Mononuclear cell (primary cell): ENCODE measurements around the gene TBC1D20. TPM values are rescaled to one million over a fixed set of nuclear protein-coding genes. Genes with fewer than 3 reads are reported as not detected.

Experiments used
- H3K27me3 ChIP-seq: 2 replicates; pipeline ENCODE4 v1.6.0; 2011; ENCODE audit warnings: low read length, control low read depth; ENCODE audit not compliant: insufficient read depth
- H3K4me1 ChIP-seq: 2 replicates; pipeline ENCODE4 v1.5.1; 2011; ENCODE audit warnings: mild to moderate bottlenecking, low read length, control low read depth; ENCODE audit not compliant: insufficient read depth
- H3K4me3 ChIP-seq: 2 replicates; pipeline ENCODE4 v1.5.1; 2011; ENCODE audit warnings: mild to moderate bottlenecking, low read length, moderate library complexity
- H3K9me3 ChIP-seq: 2 replicates; pipeline ENCODE4 v1.5.1; 2011; ENCODE audit warnings: low read depth, mild to moderate bottlenecking, control low read depth, low read length
- total RNA-seq: library from RNA; depleted of rRNA; stranded (reverse); fragments of >200 nt; gene quantifications from one replicate; pipeline ENCODE4 v1.2.3, GENCODE V29; 2012

The TBC1D20 gene
- total RNA-seq, 1 donor = 16.2 TPM

- Histone ChIP-seq H3K27me3 (no peaks in the 10 kb centered on the region), H3K4me3 (no peak overlapping the region), H3K4me1 (peaks cover 42% of the 10 kb centered on the region), H3K9me3 (no peaks in the 10 kb centered on the region)
These were observed 27.5 kb downstream of the TBC1D20 start for GRCh38 chr20:434661-435419.

- Histone ChIP-seq H3K9me3 (no peaks in the 10 kb centered on the region), H3K4me3 (no peak overlapping the region), H3K27me3 (no peaks in the 10 kb centered on the region), H3K4me1 (peaks cover 36% of the 10 kb centered on the region)
These were observed 28.1 kb downstream of the TBC1D20 start for GRCh38 chr20:434221-434620.

GRCh38 chr20:433300-433975, 28.9 kb downstream of the TBC1D20 start:
- H3K9me3 ChIP-seq = no peaks in the 10 kb centered on the region
- peaks cover 28% of the 10 kb centered on the region for H3K4me1 ChIP-seq
- H3K27me3 ChIP-seq = no peaks in the 10 kb centered on the region
- H3K4me3 ChIP-seq = no peak overlapping the region

- Histone ChIP-seq H3K27me3 (no peaks in the 10 kb centered on the region), H3K4me3 (no peak overlapping the region), H3K4me1 (peaks cover 22% of the 10 kb centered on the region), H3K9me3 (no peaks in the 10 kb centered on the region)
These were observed 29.5 kb downstream of the TBC1D20 start for GRCh38 chr20:432677-433299.

GRCh38 chr20:432208-432607, 30.1 kb downstream of the TBC1D20 start:
- Histone ChIP-seq H3K9me3 (no peaks in the 10 kb centered on the region), H3K4me1 (peaks cover 16% of the 10 kb centered on the region), H3K27me3 (no peaks in the 10 kb centered on the region), H3K4me3 (no peak overlapping the region)

GRCh38 chr20:431012-431904, 31.1 kb downstream of the TBC1D20 start:
- peaks cover 14% of the 10 kb centered on the region for H3K4me1 ChIP-seq
- no peak overlapping the region for H3K4me3 ChIP-seq
- H3K27me3 ChIP-seq = no peaks in the 10 kb centered on the region
- no peaks in the 10 kb centered on the region for H3K9me3 ChIP-seq

- H3K4me3 ChIP-seq = no peak overlapping the region
- H3K9me3 ChIP-seq = no peaks in the 10 kb centered on the region
- no peaks in the 10 kb centered on the region for H3K27me3 ChIP-seq
- H3K4me1 ChIP-seq = peaks cover 14% of the 10 kb centered on the region
These were observed 32.0 kb downstream of the TBC1D20 start for GRCh38 chr20:430091-430999.

GRCh38 chr20:428658-429200, 33.6 kb downstream of the TBC1D20 start:
- H3K4me1 ChIP-seq = peaks cover 8% of the 10 kb centered on the region
- no peaks in the 10 kb centered on the region for H3K27me3 ChIP-seq
- H3K4me3 ChIP-seq = no peak overlapping the region
- H3K9me3 ChIP-seq = no peaks in the 10 kb centered on the region

GRCh38 chr20:427849-428657, 34.3 kb downstream of the TBC1D20 start:
- no peaks in the 10 kb centered on the region for H3K9me3 ChIP-seq
- peaks cover 1% of the 10 kb centered on the region for H3K4me1 ChIP-seq
- no peaks in the 10 kb centered on the region for H3K27me3 ChIP-seq
- H3K4me3 ChIP-seq = no peak overlapping the region

- Histone ChIP-seq H3K4me3 (no peak overlapping the region), H3K4me1 (no peaks in the 10 kb centered on the region), H3K27me3 (no peaks in the 10 kb centered on the region)
These were observed 34.9 kb downstream of the TBC1D20 start for GRCh38 chr20:427401-427800.

GRCh38 chr20:426566-426965, 35.8 kb downstream of the TBC1D20 start:
- Histone ChIP-seq H3K4me1 (no peaks in the 10 kb centered on the region), H3K27me3 (no peaks in the 10 kb centered on the region), H3K4me3 (no peak overlapping the region), H3K9me3 (no peaks in the 10 kb centered on the region)

More at GRCh38 chr20:427401-427800, 34.9 kb downstream of the TBC1D20 start:
- no peaks in the 10 kb centered on the region for H3K9me3 ChIP-seq

GRCh38 chr20:421685-422250, 40.6 kb downstream of the TBC1D20 start:
- H3K27me3 ChIP-seq = no peaks in the 10 kb centered on the region

More at GRCh38 chr20:421685-422250, 40.6 kb downstream of the TBC1D20 start:
- H3K4me1 ChIP-seq = no peaks in the 10 kb centered on the region
- H3K4me3 ChIP-seq = no peak overlapping the region
- no peaks in the 10 kb centered on the region for H3K9me3 ChIP-seq
